SIG-M5 treated with dmso at 0.1 percent for 504 hours (cell line): ENCODE results near the gene CNOT2.
A peak's percentile ranks its signal among the peaks of the same experiment; 100 is the strongest.

Source experiments
- DNase-seq: peaks from one replicate; lab custom pipeline; 2025; ENCODE audit not compliant: unreplicated experiment; lab: John Stamatoyannopoulos, UW

The CNOT2 gene

GRCh38 chr12:70251661-70252060, 8.4 kb downstream of the CNOT2 start:
- DNase-seq, result no peak

GRCh38 chr12:70252832-70253231, 9.6 kb downstream of the CNOT2 start:
- no peak for DNase-seq

- no peak for DNase-seq
Measured at GRCh38 chr12:70254225-70254624, 11.0 kb downstream of the CNOT2 start.

- DNase-seq, result no peak
Measured at GRCh38 chr12:70254846-70255245, 11.6 kb downstream of the CNOT2 start.

- DNase-seq, result no peak
Measured at GRCh38 chr12:70255311-70255710, 12.1 kb downstream of the CNOT2 start.

- DNase-seq, result no peak
Measured at GRCh38 chr12:70258605-70259403, 15.6 kb downstream of the CNOT2 start.

GRCh38 chr12:70260646-70261045, 17.4 kb downstream of the CNOT2 start:
- DNase-seq, result peak; percentile 25

DNA sequence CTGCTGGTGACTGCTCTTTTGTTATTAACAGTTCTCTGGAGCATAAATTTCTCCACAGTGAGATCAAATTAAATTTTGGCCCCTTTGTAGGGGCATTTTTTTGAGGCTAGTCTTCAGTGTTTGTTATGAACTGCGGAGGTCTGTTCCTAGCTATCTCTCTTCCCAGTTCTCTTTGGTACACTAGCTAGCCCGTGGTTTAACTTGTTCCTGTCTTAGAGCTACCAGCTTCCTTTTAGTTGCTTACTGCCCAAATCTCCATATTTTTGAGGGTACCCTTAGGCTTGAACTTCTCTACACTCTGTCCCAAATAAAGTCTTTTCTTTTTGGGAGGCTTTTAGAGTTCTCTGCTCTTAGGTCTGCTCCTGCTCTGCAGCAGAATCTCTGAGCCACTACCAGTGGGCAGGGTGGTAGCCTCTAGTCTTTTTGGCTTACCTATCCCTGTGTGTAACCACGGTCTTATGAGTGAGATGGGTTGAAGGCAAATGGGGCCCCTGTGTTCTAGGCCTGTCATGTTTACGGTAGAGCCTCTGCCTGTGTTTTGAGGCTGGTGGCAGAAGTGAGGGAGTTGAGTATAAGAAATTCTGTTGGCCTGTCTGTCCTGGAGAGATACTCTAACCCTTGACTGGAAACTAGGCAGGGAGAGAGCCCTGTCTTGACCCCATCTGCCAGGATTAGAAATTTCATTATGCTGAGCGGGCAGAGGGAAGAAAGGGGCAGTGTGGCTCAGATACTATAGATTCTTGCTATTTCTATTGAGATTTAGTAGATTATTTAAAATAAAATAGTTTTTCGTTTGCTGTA, 21.0 kb downstream of the CNOT2 start:
- no peak for DNase-seq

- DNase-seq, result no peak
Measured at GRCh38 chr12:70265132-70265531, 21.9 kb downstream of the CNOT2 start.

DNA sequence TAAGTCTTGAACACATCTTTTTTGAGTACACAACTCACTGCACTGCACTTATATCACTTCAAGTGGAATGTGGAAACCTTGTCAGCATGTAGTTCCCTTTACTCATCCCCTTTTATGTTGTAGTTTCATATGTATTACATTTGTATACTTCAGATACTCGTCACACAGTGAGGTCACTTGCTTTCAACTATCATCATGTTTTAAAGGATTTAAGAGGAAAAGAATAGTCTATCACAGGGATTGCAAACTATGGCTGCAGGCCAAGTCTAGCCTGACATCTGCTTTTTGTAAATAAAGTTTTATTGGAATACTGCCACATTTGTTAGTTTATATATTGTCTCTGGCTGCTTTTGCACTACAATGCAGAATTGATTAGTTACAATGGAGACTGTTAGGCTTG, 24.3 kb downstream of the CNOT2 start:
- no peak for DNase-seq

GRCh38 chr12:70268972-70269371, 25.7 kb downstream of the CNOT2 start:
- DNase-seq, result no peak

DNA sequence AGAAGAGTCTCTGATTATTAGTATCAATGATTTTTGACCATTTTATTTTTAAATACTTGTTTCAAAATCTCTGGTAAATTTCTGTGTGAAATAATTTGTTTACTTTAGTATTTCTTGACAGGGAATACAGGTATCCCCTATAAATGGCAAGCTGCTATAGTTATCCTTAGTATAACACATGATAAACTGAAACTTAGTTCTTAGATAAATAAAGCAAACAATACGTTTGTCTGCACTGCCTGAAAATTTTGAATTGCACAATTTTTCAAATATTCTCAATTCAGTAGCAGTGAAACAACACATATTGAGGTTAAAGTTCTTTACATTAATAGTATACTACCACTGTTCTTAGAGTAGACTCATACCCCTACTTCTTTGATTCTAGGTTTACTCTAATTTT, 26.9 kb downstream of the CNOT2 start:
- no peak for DNase-seq

DNA sequence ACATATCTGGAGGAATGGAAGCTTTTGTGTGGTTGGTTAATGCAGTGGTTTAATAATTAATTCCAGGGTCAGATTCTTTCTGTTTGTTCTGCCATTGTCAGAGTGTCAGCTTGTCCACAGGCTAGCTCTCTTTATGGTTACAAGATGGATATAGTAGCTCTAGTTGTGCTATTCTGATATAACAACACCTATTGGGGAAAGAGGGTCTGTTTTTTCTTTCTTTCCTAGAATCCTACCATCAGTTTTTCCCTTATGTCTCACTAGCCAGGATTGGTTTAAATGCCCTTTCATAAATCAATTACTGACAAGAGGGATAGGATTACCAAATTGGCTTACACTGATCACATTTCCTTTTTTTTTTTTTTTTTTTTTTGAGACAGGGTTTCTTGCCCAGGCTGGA, 27.8 kb downstream of the CNOT2 start:
- DNase-seq, result no peak

DNA sequence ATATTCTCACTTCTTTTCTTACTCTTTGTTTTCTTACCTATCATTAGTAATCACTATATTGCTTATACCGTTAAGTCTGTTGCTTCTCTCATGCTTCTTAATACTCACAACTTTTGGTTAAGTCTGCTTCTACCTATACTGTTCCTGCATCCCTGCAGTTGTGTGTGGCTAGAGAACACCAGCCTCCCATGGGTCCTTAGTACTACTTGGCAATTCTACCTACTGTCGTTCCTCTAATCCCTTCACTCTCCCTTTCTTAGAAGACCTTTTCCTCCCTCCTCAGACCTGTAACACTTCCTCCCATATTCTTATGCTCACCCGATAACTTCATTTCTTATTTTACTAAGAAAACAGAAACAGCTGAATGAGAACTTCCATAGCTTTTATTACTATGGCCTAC, 29.3 kb downstream of the CNOT2 start:
- no peak for DNase-seq

DNA sequence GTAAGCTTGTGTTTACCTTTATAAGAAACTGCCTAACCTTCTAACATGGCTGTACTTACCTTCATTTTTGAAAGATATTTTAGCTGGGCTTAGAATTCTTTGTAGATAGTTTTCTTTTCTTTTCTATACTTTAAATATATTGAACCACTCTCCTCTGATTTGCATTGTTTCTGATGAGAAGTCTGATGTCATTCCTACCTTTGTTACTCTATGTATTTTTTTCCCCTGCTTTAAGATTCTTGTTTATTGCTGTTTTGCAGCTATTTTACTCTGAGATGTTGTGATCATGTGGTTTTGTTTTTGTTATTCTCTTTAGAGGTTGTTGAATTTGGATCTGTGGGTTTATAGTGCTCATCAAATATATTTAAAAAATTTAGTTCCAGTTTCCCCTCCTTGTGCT, 31.8 kb downstream of the CNOT2 start:
- DNase-seq, result no peak

DNA sequence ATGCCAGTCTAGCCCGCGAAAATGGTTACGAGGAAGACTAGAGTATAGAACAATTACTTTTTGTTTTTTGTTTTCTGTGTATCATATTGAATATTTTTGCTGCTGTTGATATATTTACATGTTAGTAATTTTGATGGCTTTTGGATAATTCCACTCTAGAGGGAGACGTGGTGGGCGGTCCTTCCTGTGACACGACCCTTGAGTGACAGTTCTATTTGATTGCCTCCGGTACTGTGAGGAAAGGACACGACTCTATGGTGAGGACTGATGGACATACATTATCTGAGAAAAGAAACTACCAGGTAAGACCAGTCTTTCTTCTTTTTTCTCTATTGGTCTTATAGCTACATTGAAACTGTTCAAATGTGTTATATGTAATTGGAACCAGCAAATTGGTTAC, 34.7 kb downstream of the CNOT2 start:
- DNase-seq, result no peak

- no peak for DNase-seq
Measured at GRCh38 chr12:70278945-70279344, 35.7 kb downstream of the CNOT2 start.

DNA sequence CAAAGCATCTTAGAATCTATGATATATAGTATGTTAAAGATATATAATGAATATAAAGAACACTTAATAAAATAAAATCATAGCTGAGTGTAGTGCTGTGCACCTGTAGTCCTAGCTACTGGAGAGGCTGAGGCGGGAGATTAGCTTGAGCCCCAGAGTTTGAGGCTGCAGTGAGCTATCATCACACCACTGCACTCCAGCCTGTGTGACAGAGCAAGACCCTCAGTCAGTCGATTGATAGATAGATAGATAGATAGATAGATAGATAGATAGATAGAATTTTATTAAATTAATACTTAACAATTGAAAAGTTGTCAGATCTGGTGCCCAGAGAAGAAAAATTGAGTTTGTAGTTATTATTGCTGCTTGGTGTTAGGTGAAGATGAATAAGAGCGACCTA, 40.0 kb downstream of the CNOT2 start:
- no peak for DNase-seq

DNA sequence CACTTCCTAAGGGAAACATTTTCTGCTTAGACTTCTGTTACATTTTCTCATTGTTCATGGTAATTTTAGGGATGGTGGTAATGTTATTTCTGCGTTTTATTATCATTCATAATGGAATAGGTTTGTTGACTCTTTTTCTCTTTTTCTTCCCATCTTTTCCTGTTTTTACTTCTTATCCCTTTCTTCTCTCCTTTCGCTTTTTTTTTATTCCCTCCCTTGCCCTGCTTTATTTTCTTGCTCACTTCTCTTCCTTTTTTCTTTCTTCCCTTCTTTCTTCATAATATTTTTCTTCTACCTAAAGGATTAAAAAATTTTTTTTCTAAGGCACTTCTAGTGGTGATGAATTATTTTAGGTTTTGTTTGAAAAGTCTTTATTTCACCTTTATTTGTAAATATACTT, 45.6 kb downstream of the CNOT2 start:
- DNase-seq, result no peak

- DNase-seq, result no peak
Measured at GRCh38 chr12:70290116-70290515, 46.9 kb downstream of the CNOT2 start.

- no peak for DNase-seq
Measured at GRCh38 chr12:70292017-70292776, 49.0 kb downstream of the CNOT2 start.
